Measurements from ENCODE around the gene FUT6.
"Not testable (repeated sequence)": the region's sequence is repeated elsewhere in the genome, so short reads cannot be mapped to it uniquely, and the experiment has no call there.

FUT6 gene

DNA sequence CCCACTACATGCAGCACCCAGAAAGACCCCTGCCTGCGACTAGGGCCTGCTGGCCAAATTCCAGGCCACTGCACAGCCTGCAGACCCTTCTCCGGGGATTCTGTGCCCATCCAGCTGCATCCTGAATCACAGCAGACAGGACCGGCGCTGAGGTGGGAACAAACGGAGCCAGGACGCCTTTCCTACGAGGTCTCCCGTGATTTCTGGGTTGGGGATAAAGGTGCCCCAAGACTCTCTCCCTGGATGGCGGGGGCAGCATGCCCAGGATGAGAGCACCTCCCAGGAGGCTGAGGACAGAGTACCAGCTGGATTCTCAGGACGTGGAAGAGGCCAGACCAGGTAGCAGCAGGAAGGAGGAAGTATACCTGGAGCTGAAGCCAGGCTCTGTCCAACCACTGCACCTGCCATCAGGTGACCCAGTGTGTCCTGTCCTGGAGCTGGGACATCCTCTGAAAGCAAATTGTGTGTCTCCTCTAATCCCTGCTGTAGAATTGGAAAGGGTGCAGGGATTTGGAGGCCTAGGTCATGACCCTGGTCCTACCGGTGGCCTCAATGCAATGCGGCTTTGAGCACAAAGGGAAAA, 34.2 kb upstream of the FUT6 start:
- Histone ChIP-seq H3K4me1 (ENCODE audit: control insufficient read depth, insufficient read depth, low read length) (no peaks in the 10 kb centered on the region), H3K9ac (ENCODE audit: low read depth, low read length) (no peak overlapping the region), H3K9me3 (replicated peaks; ENCODE audit: low read length) (no peaks in the 10 kb centered on the region), H3K4me3 (ENCODE audit: low read length) (no peak overlapping the region), H3K4me2 (ENCODE audit: low read length) (no peak overlapping the region), H3K36me3 (ENCODE audit: insufficient read depth, low read length) (no peaks in the 10 kb centered on the region), H3K27me3 (ENCODE audit: control insufficient read depth, insufficient read depth, low read length) (peaks cover 14% of the 10 kb centered on the region)

DNA sequence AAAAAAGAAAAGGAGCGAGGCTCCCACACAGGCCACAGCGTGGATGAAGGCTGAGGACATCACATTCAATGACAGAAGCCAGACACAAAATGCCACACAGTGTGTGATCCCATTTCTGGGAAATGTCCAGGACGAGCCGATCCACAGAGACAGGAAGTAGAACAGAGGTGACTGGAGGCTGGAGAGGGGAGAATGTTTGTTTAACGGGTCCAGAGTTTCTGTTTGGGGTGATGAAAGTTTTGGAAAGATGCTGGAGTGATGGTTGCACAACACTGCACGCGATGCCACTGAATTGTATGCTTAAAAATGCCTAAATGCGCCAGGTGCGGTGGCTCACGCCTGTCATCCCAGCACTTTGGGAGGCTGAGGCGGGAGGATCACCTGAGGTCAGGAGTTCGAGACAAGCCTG, 31.5 kb upstream of the FUT6 start:
- no peaks in the 10 kb centered on the region for H3K9me3 ChIP-seq (replicated peaks; ENCODE audit: low read length)
- no peak overlapping the region for H3K9ac ChIP-seq (ENCODE audit: low read depth, low read length)
- H3K27me3 ChIP-seq (ENCODE audit: control insufficient read depth, insufficient read depth, low read length): peaks cover 12% of the 10 kb centered on the region
- no peaks in the 10 kb centered on the region for H3K4me1 ChIP-seq (ENCODE audit: control insufficient read depth, insufficient read depth, low read length)
- H3K4me3 ChIP-seq (ENCODE audit: low read length): no peak overlapping the region
- H3K4me2 ChIP-seq (ENCODE audit: low read length): no peak overlapping the region
- H3K36me3 ChIP-seq (ENCODE audit: insufficient read depth, low read length): no peaks in the 10 kb centered on the region

DNA sequence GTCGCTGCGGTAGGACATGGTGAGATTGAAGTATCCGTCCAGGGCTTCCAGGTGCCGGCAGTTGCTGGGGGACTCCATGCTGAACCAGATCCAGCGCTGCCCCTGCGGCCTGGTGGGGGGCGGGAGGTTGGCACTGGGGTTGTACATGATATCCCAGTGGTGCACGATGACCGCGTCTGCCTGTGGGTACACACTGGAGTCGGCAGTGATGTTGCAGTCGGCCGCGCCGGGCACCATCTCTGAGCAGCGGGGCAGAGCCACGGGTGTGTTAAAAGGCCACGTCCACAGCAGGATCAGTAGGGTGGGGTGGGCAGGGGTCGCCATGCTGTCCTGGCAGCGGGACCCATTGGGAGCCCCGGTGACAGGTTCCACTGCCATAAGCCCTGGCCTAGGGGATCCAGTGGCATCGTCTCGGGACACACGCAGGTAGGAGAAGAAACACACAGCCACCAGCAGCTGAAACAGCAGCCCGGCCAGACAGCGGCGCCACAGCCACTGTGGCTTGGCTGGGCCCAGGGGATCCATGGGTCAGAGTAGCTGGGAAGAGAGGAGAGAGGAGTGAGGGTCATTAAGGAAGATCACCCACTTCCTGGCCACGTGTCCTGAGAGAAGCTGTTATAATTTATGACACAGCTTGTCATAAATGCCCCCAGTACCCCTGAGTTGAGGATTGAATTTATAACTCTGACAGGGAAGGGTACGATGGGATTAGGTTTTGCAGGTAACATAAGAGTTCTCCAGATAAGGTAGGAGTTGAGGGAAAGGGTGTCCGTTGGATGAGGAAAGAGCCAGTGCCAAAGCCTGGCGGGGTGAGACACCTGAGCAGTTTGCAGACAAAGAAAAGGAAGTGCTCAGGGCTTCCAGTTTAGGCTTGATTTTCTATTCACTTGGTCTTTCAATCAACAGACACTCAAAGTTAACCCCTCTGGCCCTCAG, 28.0 kb upstream of the FUT6 start:
- Histone ChIP-seq H3K4me3 (ENCODE audit: low read length) (no peak overlapping the region), H3K27me3 (ENCODE audit: control insufficient read depth, insufficient read depth, low read length) (peaks cover 16% of the 10 kb centered on the region), H3K4me2 (ENCODE audit: low read length) (no peak overlapping the region), H3K4me1 (ENCODE audit: control insufficient read depth, insufficient read depth, low read length) (no peaks in the 10 kb centered on the region), H3K9me3 (replicated peaks; ENCODE audit: low read length) (no peaks in the 10 kb centered on the region), H3K9ac (ENCODE audit: low read depth, low read length) (no peak overlapping the region), H3K36me3 (ENCODE audit: insufficient read depth, low read length) (no peaks in the 10 kb centered on the region)

DNA sequence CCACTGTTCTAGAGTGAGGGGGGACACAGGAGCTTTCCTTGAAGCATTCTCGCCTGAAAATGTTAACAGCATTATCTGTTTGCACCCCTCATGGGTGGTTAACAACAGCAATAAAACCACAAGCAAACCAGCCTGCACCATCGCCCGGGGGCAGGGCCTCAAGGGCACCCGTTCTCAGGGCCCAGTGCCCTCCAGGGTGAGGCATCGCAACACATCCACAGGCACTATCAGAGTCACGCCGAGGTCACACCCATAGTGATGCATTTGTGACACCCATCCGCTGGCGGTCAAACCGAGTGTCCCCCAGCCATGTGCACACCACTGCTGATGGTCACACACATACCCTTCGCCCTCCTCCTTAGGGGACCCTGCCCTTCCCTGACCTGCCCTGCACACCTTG, 26.3 kb upstream of the FUT6 start:
- H3K9ac ChIP-seq (ENCODE audit: low read depth, low read length): no peak overlapping the region
- peaks cover 22% of the 10 kb centered on the region for H3K27me3 ChIP-seq (ENCODE audit: control insufficient read depth, insufficient read depth, low read length)
- H3K4me3 ChIP-seq (ENCODE audit: low read length): no peak overlapping the region
- H3K36me3 ChIP-seq (ENCODE audit: insufficient read depth, low read length): no peaks in the 10 kb centered on the region
- no peaks in the 10 kb centered on the region for H3K4me1 ChIP-seq (ENCODE audit: control insufficient read depth, insufficient read depth, low read length)
- H3K9me3 ChIP-seq (replicated peaks; ENCODE audit: low read length): no peaks in the 10 kb centered on the region
- H3K4me2 ChIP-seq (ENCODE audit: low read length): no peak overlapping the region

DNA sequence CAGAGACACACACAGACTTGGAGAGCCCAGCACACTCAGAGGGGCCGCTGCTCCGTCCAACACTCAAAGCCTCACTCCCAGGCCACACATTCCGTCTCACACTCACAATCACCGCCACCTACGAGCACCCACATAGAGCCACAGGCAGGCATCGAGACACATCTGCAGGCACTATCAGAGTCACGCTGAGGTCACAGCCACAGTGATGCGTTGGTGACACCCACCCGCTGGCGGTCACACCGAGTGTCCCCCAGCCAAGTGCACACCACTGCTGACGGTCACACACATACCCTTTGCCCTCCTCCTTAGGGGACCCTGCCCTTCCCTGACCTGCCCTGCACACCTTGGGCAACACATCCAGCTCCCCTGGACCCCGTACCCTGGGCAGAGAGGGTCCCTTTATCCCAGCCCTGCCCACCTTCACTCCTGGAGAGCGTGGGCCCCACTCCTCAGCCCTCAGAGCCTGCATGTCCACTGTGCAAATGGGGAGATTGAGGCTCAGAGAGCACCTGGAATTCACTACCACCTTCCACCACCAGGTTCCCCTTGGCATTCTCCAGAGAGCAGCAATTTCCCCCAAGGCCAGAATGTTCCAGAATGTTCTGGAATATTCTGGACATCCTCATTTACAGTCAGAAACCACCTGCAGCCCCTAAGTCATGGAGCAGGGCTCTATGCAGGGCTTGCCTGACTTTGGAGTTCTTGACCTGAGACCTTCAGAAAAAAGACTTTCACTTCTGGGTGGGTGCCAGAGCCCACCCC, 25.4 kb upstream of the FUT6 start:
- no peaks in the 10 kb centered on the region for H3K4me1 ChIP-seq (ENCODE audit: control insufficient read depth, insufficient read depth, low read length)
- H3K4me3 ChIP-seq (ENCODE audit: low read length): no peak overlapping the region
- H3K36me3 ChIP-seq (ENCODE audit: insufficient read depth, low read length): no peaks in the 10 kb centered on the region
- H3K27me3 ChIP-seq (ENCODE audit: control insufficient read depth, insufficient read depth, low read length): peaks cover 24% of the 10 kb centered on the region
- H3K9ac ChIP-seq (ENCODE audit: low read depth, low read length): no peak overlapping the region
- H3K9me3 ChIP-seq (replicated peaks; ENCODE audit: low read length): no peaks in the 10 kb centered on the region
- H3K4me2 ChIP-seq (ENCODE audit: low read length): no peak overlapping the region

DNA sequence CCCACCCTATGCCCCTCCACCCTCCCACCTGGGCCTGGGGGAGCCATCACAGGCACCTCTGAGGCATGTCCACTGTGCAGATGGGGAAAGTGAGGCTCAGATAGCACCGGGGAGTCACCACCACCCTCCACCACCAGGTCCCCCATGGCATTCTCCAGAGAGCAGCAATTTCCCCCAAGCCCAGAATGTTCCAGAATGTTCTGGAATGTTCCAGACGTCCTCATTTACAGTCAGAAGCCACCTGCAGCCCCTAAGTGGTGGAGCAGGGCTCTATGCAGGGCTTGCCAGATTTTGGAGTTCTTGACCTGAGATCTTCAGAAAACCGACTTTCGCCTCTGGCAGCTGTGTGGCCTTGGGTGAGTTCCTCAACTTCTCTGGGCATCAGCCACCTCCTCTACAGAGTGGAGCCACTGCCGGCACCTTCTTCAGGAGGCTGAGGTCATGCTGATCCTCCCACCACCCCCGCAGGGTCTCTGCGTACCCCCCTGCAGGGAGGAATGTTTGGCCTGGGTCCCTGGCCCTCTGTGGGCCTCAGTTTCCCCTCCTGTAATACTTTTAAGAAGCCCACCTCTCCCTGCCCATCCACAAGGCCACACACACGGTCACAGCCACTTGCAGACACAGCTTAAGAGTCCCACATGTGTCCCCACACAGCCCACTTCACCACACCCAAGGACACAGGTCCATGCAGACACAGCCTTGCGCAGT, 24.7 kb upstream of the FUT6 start:
- H3K9ac ChIP-seq (ENCODE audit: low read depth, low read length): no peak overlapping the region
- H3K4me2 ChIP-seq (ENCODE audit: low read length): no peak overlapping the region
- H3K36me3 ChIP-seq (ENCODE audit: insufficient read depth, low read length): no peaks in the 10 kb centered on the region
- H3K4me3 ChIP-seq (ENCODE audit: low read length): no peak overlapping the region
- no peaks in the 10 kb centered on the region for H3K4me1 ChIP-seq (ENCODE audit: control insufficient read depth, insufficient read depth, low read length)
- H3K27me3 ChIP-seq (ENCODE audit: control insufficient read depth, insufficient read depth, low read length): peaks cover 25% of the 10 kb centered on the region
- no peaks in the 10 kb centered on the region for H3K9me3 ChIP-seq (replicated peaks; ENCODE audit: low read length)

DNA sequence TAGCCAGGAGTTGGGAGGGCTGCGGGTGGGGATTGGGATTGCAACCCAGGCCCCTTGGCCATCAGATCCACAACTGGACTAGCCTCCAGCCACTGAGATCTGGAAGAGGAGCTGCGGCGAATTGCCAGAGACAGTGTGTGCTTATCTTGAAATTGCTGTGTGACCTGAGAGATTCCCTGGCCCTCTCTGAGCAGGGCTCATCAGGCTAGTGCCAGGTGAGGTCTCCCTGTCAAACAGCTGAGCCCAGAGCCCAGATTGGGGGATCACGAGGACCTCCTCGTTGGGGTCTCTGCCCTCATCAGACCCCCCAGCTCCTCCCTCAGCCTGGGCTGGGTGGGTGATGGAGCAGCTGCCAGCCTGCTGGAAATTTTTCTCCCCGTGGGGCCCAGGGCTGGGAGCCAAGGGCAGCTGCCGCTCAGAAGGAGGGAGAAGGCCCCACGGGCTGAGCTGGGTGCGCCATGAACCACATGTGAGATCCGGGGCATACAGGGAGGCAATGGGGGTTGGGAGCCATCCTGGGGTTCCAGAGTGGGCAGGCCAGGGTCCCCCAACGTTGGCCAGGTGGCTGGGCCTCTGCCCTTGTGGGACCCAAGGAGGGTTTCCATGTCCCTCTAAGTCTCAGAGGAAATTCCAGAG, 23.6 kb upstream of the FUT6 start:
- no peak overlapping the region for H3K9ac ChIP-seq (ENCODE audit: low read depth, low read length)
- no peak overlapping the region for H3K4me3 ChIP-seq (ENCODE audit: low read length)
- no peaks in the 10 kb centered on the region for H3K36me3 ChIP-seq (ENCODE audit: insufficient read depth, low read length)
- H3K4me1 ChIP-seq (ENCODE audit: control insufficient read depth, insufficient read depth, low read length): no peaks in the 10 kb centered on the region
- peaks cover 31% of the 10 kb centered on the region for H3K27me3 ChIP-seq (ENCODE audit: control insufficient read depth, insufficient read depth, low read length)
- no peaks in the 10 kb centered on the region for H3K9me3 ChIP-seq (replicated peaks; ENCODE audit: low read length)
- no peak overlapping the region for H3K4me2 ChIP-seq (ENCODE audit: low read length)

DNA sequence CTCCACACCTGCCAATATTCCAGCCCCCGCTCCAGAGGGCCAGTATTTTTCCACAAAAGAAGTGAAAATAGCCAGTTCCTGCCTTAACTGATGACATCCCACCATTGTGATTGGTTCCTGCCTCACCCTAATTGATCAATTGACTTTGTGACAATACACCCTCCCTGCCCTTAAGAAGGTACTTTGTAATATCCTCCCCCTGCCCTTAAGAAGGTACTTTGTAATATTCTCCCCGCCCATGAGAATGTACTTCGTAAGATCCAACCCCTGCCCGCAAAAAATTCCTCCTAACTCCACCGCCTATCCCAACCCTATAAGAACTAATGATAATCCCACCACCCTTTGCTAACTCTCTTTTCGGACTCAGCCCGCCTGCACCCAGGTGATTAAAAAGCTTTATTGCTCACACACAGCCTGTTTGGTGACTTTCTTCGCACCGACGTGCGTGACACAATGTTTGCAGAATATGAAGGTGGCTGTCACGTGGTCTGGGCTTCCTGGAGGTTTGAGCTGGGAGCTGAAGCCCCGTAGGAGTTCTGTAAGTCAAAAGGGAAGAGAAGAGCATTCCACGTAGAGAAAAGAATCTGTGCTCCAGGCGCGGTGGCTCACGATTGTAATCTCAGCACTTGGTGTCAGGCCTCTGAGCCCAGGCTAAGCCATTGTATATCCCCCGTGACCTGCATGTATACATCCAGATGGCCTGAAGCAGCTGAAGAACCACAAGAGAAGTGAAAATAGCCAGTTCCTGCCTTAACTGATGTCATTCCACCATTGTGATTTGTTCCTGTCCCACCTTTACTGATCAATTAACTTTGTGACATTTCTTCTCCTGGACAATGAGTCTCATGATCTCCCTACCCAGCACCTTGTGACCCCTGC, 17.9 kb upstream of the FUT6 start:
- Histone ChIP-seq H3K9me3 (replicated peaks; ENCODE audit: low read length) (no peaks in the 10 kb centered on the region), H3K4me3 (ENCODE audit: low read length) (no peak overlapping the region), H3K4me1 (ENCODE audit: control insufficient read depth, insufficient read depth, low read length) (no peaks in the 10 kb centered on the region), H3K4me2 (ENCODE audit: low read length) (no peak overlapping the region), H3K27me3 (ENCODE audit: control insufficient read depth, insufficient read depth, low read length) (peaks cover 56% of the 10 kb centered on the region), H3K9ac (ENCODE audit: low read depth, low read length) (no peak overlapping the region), H3K36me3 (ENCODE audit: insufficient read depth, low read length) (no peaks in the 10 kb centered on the region)

DNA sequence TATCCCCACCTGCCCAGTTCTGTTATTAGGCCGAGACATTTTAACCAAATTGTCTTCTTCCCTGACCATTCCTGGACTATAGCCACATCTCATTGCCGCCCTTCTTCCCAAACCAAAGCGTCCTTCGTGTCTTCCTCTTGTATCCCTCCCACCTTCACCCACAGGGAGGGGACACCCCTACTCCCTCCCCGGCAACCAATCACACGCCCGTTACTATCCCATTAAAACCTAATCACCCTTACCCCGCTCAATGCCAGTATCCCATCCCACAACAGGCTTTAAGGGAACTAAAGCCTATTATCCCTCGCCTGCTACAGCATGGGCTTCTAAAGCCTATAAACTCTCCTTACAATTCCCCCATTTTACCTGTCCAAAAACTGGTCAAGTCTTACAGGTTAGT, 15.6 kb upstream of the FUT6 start:
- not testable (repeated sequence) for H3K36me3 ChIP-seq (ENCODE audit: insufficient read depth, low read length); H3K9ac ChIP-seq (ENCODE audit: low read depth, low read length); H3K4me2 ChIP-seq (ENCODE audit: low read length); H3K4me1 ChIP-seq (ENCODE audit: control insufficient read depth, insufficient read depth, low read length); H3K4me3 ChIP-seq (ENCODE audit: low read length); H3K9me3 ChIP-seq (replicated peaks; ENCODE audit: low read length)
- peaks cover 59% of the 10 kb centered on the region for H3K27me3 ChIP-seq (ENCODE audit: control insufficient read depth, insufficient read depth, low read length)

DNA sequence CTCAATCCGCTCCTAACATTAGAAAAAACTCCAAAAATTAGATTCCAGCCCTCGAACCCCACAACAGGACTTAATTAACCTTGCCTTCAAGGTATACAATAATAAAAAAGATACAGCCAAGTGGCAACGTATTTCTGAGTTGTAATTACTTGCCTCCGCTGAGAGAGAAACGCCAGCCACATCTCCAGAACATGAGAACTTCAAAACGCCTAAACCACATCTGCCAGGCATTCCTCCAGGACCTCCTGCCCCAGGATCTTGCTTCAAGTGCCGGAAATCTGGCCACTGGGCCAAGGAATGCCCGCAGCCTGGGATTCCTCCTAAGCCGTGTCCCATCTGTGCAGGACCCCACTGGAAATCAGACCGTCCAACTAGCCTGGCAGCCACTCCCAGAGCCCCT, 14.6 kb upstream of the FUT6 start:
- H3K4me3 ChIP-seq (ENCODE audit: low read length); H3K9ac ChIP-seq (ENCODE audit: low read depth, low read length); H3K9me3 ChIP-seq (replicated peaks; ENCODE audit: low read length); H3K4me2 ChIP-seq (ENCODE audit: low read length); H3K36me3 ChIP-seq (ENCODE audit: insufficient read depth, low read length); H3K4me1 ChIP-seq (ENCODE audit: control insufficient read depth, insufficient read depth, low read length): not testable (repeated sequence)
- H3K27me3 ChIP-seq (ENCODE audit: control insufficient read depth, insufficient read depth, low read length): peaks cover 56% of the 10 kb centered on the region

Data from skeletal muscle satellite cell (primary cell).